ENCODE data around the gene MRM2. TPM values are rescaled to one million over a fixed set of nuclear protein-coding genes. Genes with fewer than 3 reads are reported as not detected.

MRM2 gene
- total RNA-seq, result 19.8 TPM

DNA sequence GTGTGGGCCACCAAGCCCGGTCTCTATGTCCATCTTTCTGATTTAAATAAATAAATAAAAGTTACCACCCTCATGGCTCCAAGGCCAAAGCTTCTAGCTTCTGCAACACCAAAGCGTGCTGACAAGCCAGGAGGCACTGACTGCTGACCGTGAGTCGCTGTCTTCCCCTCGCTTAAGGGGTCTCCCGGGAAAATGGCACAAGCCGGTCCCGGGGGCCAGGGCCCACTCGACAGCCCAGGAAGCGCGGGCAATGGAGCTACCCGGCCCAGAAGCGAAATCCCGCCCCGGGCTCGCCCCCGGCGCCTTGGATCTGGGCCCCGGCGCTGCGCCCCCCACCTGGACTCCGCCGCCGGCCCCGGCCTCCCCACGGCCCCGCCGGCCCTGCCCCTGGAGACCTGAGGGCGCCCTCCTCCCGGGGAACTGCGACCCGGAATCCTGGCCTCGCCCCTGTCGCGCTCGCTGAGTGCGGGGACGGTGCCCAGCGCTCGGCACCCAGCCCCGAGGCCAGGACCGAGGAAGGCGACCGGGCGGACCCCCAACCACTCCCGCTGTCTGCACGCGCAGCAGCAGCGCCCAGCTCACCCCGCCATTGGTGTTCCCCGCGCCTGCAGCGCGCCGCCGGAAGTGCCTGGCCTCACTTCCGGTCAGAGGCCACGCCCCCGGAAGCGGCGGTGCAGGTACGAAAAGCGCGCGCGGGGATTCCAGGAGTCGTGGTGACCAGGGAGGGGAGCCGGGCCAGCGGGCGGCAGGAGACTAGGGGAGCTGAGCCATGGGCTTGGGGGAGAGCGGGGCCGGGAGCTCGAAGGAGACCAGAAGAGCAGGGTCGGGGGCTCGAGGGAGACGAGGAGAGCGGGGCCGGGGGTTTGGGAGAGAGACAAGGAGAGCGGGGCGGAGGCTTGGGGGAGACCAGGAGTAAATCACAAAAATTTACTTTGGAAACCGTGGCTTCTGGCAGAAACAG is at the start of gene MRM2, which contains the start of gene NUDT1:
Gene MRM2, minus strand, starts transcription at position 626 of the 961 bp plus-strand sequence. Its CDS starts 36 bp downstream, at position 590.
Gene NUDT1, plus strand, starts transcription at position 647 of the 961 bp plus-strand sequence. CDS start 2,349 bp downstream, outside the sequence.

GRCh38 chr7:2232766-2233520 is 9.1 kb downstream of the MRM2 start, which contains the start of gene MAD1L1:
TSS of gene MAD1L1 (minus strand) at chr7:2232945. CDS start at chr7:2230133, 2,812 bp downstream.

Other genes with a start within 250 kb of the MRM2 start
- 32.3 TPM for gene MAD1L1, start 9.3 kb downstream of the MRM2 start, total RNA-seq
- gene NUDT1, start within 50 bp of the MRM2 start, total RNA-seq, result 15.5 TPM
- 8.3 TPM for gene SNX8, start 72.2 kb upstream of the MRM2 start, total RNA-seq
- gene EIF3B, start 112.6 kb upstream of the MRM2 start, total RNA-seq, result 73.1 TPM
- 3.5 TPM for gene CHST12, start 161.4 kb upstream of the MRM2 start, total RNA-seq
- gene GRIFIN, start 234.2 kb upstream of the MRM2 start, total RNA-seq, result not detected

Data from diencephalon (tissue), 1 donor.